Measurements from ENCODE around the gene NAT8.
"Not testable (repeated sequence)": the region's sequence is repeated elsewhere in the genome, so short reads cannot be mapped to it uniquely, and the experiment has no call there.

Gene NAT8

GRCh38 chr2:73624625-73625024, 17.6 kb downstream of the NAT8 start:
- DNase-seq (ENCODE audit: low read depth, low spot score); H3K9ac ChIP-seq (ENCODE audit: insufficient read length); H3K4me3 ChIP-seq; H3K36me3 ChIP-seq (ENCODE audit: insufficient read depth, low read length); H3K9me3 ChIP-seq (ENCODE audit: low read depth, low read length); H3K27ac ChIP-seq: not testable (repeated sequence)

GRCh38 chr2:73624036-73624435, 18.2 kb downstream of the NAT8 start:
- H3K4me3 ChIP-seq; H3K27ac ChIP-seq; H3K36me3 ChIP-seq (ENCODE audit: insufficient read depth, low read length); H3K9me3 ChIP-seq (ENCODE audit: low read depth, low read length); H3K9ac ChIP-seq (ENCODE audit: insufficient read length); DNase-seq (ENCODE audit: low read depth, low spot score): not testable (repeated sequence)

GRCh38 chr2:73619925-73620324, 22.3 kb downstream of the NAT8 start:
- not testable (repeated sequence) for DNase-seq (ENCODE audit: low read depth, low spot score); H3K9me3 ChIP-seq (ENCODE audit: low read depth, low read length); H3K36me3 ChIP-seq (ENCODE audit: insufficient read depth, low read length); H3K4me3 ChIP-seq; H3K9ac ChIP-seq (ENCODE audit: insufficient read length); H3K27ac ChIP-seq

GRCh38 chr2:73614997-73615396, 27.2 kb downstream of the NAT8 start:
- no peak overlapping the region for H3K27ac ChIP-seq
- no peaks in the 10 kb centered on the region for H3K9me3 ChIP-seq (ENCODE audit: low read depth, low read length)
- no peak for DNase-seq (ENCODE audit: low read depth, low spot score)
- TF ChIP-seq EZH2 (IDR thresholded peaks at IDR 0.05) (no peak), FOXP2 (optimal IDR thresholded peaks at IDR 0.05; ENCODE audit: control extremely low read depth, extremely low read length, insufficient read depth) (no peak), POLR2AphosphoS5 (IDR thresholded peaks at IDR 0.05; ENCODE audit: borderline replicate concordance, low read depth, low read length) (no peak)
- H3K4me3 ChIP-seq, result no peak overlapping the region
- no peak overlapping the region for H3K9ac ChIP-seq (ENCODE audit: insufficient read length)
- H3K36me3 ChIP-seq (ENCODE audit: insufficient read depth, low read length), result no peaks in the 10 kb centered on the region

GRCh38 chr2:73614105-73614504, 28.1 kb downstream of the NAT8 start:
- Histone ChIP-seq H3K9ac (ENCODE audit: insufficient read length) (no peak overlapping the region), H3K9me3 (ENCODE audit: low read depth, low read length) (no peaks in the 10 kb centered on the region), H3K36me3 (ENCODE audit: insufficient read depth, low read length) (no peaks in the 10 kb centered on the region), H3K4me3 (no peak overlapping the region), H3K27ac (no peak overlapping the region)
- TF ChIP-seq FOXP2 (optimal IDR thresholded peaks at IDR 0.05; ENCODE audit: control extremely low read depth, extremely low read length, insufficient read depth), result no peak
- no peak for TF ChIP-seq POLR2AphosphoS5 (IDR thresholded peaks at IDR 0.05; ENCODE audit: borderline replicate concordance, low read depth, low read length)
- TF ChIP-seq EZH2 (IDR thresholded peaks at IDR 0.05), result no peak
- no peak for DNase-seq (ENCODE audit: low read depth, low spot score)

- H3K4me3 ChIP-seq, result no peak overlapping the region
- H3K9me3 ChIP-seq (ENCODE audit: low read depth, low read length), result no peaks in the 10 kb centered on the region
- DNase-seq (ENCODE audit: low read depth, low spot score), result no peak
- H3K27ac ChIP-seq, result no peak overlapping the region
- no peaks in the 10 kb centered on the region; the same call in 1 of the 2 replicates for H3K36me3 ChIP-seq (ENCODE audit: insufficient read depth, low read length)
- no peak overlapping the region for H3K9ac ChIP-seq (ENCODE audit: insufficient read length)
- TF ChIP-seq EZH2 (IDR thresholded peaks at IDR 0.05) (no peak), FOXP2 (optimal IDR thresholded peaks at IDR 0.05; ENCODE audit: control extremely low read depth, extremely low read length, insufficient read depth) (no peak), POLR2AphosphoS5 (IDR thresholded peaks at IDR 0.05; ENCODE audit: borderline replicate concordance, low read depth, low read length) (no peak)
Observed at GRCh38 chr2:73611867-73612266, 30.4 kb downstream of the NAT8 start.

- DNase-seq (ENCODE audit: low read depth, low spot score), result no peak
- H3K4me3 ChIP-seq, result no peak overlapping the region
- H3K9me3 ChIP-seq (ENCODE audit: low read depth, low read length), result no peaks in the 10 kb centered on the region
- TF ChIP-seq EZH2 (IDR thresholded peaks at IDR 0.05) (no peak), POLR2AphosphoS5 (IDR thresholded peaks at IDR 0.05; ENCODE audit: borderline replicate concordance, low read depth, low read length) (no peak), FOXP2 (optimal IDR thresholded peaks at IDR 0.05; ENCODE audit: control extremely low read depth, extremely low read length, insufficient read depth) (no peak)
- no peaks in the 10 kb centered on the region; the same call in 1 of the 2 replicates for H3K36me3 ChIP-seq (ENCODE audit: insufficient read depth, low read length)
- no peak overlapping the region for H3K9ac ChIP-seq (ENCODE audit: insufficient read length)
- H3K27ac ChIP-seq, result no peak overlapping the region
Observed at GRCh38 chr2:73611193-73611592, 31.0 kb downstream of the NAT8 start.

- DNase-seq (ENCODE audit: low read depth, low spot score), result no peak
- TF ChIP-seq FOXP2 (optimal IDR thresholded peaks at IDR 0.05; ENCODE audit: control extremely low read depth, extremely low read length, insufficient read depth) (no peak), EZH2 (IDR thresholded peaks at IDR 0.05) (no peak), POLR2AphosphoS5 (IDR thresholded peaks at IDR 0.05; ENCODE audit: borderline replicate concordance, low read depth, low read length) (no peak)
- Histone ChIP-seq H3K4me3 (no peak overlapping the region), H3K27ac (no peak overlapping the region), H3K9ac (ENCODE audit: insufficient read length) (no peak overlapping the region), H3K9me3 (ENCODE audit: low read depth, low read length) (no peaks in the 10 kb centered on the region), H3K36me3 (ENCODE audit: insufficient read depth, low read length) (no peaks in the 10 kb centered on the region; the same call in 1 of the 2 replicates)
Observed at GRCh38 chr2:73610111-73610510, 32.1 kb downstream of the NAT8 start.

- not testable (repeated sequence) for H3K27ac ChIP-seq; H3K9ac ChIP-seq (ENCODE audit: insufficient read length); H3K4me3 ChIP-seq; H3K9me3 ChIP-seq (ENCODE audit: low read depth, low read length); DNase-seq (ENCODE audit: low read depth, low spot score)
- H3K36me3 ChIP-seq (ENCODE audit: insufficient read depth, low read length), result peaks cover 17% of the 10 kb centered on the region; the same call in 1 of the 2 replicates
Observed at GRCh38 chr2:73604589-73604988, 37.6 kb downstream of the NAT8 start.

GRCh38 chr2:73603099-73603588, 39.1 kb downstream of the NAT8 start:
- peaks cover 17% of the 10 kb centered on the region for H3K36me3 ChIP-seq (ENCODE audit: insufficient read depth, low read length)
- H3K4me3 ChIP-seq; DNase-seq (ENCODE audit: low read depth, low spot score); H3K9ac ChIP-seq (ENCODE audit: insufficient read length); H3K27ac ChIP-seq; H3K9me3 ChIP-seq (ENCODE audit: low read depth, low read length): not testable (repeated sequence)

Measured in SK-N-MC (cell line).